H1 (cell line): Measurements from ENCODE around the gene ASB16. TPM values are rescaled to one million over a fixed set of nuclear protein-coding genes. Genes with fewer than 3 reads are reported as not detected.
A peak's percentile ranks its signal among the peaks of the same experiment; 100 is the strongest.

Experiments
- CTCF ChIA-PET: fragments of 300-600 bp; sonication (Branson Sonifier 250); formaldehyde crosslinking; loops from one replicate; lab custom pipeline; 2021; ENCODE audit not compliant: partially characterized antibody; lab: Charles Lee
- POLR2A ChIA-PET: fragments of 300-600 bp; sonication (Branson Sonifier 250); formaldehyde crosslinking; loops from one replicate; lab custom pipeline; 2021; ENCODE audit warnings: inconsistent platforms; ENCODE audit not compliant: partially characterized antibody; lab: Charles Lee
- DNase-seq, 2 experiments: peaks; one replicate each; pipeline versions ENCODE4 v3.0.0 to v3.0.0-alpha.2; 2010 to 2022; ENCODE audit warnings: low spot score in 2 of 2, low read depth in 1 of 2, mixed read lengths in 1 of 2
- FAIRE-seq: peaks from 2 replicates; lab custom pipeline; 2011; peaks lifted over from hg19 to GRCh38; lab: Jason Lieb, UNC
- H2AFZ ChIP-seq: 2 replicates; pipeline ENCODE4 v1.8.1; 2012; ENCODE audit warnings: low read length, inconsistent platforms
- H2AK5ac ChIP-seq: 2 replicates; pipeline ENCODE4 v1.6.1; 2013; ENCODE audit warnings: low read depth, low read length
- H2BK120ac ChIP-seq: replicated peaks from 2 replicates; pipeline ENCODE3; 2013; ENCODE audit warnings: low read depth, low read length, inconsistent platforms
- H2BK12ac ChIP-seq: 2 replicates; pipeline ENCODE4 v1.6.1; 2013; ENCODE audit warnings: low read depth, low read length
- H2BK15ac ChIP-seq: 2 replicates; pipeline ENCODE4 v1.6.1; 2013; ENCODE audit warnings: low read length
- H2BK20ac ChIP-seq: 2 replicates; pipeline ENCODE4 v1.6.1; 2013; ENCODE audit warnings: low read length
- H2BK5ac ChIP-seq: 2 replicates; pipeline ENCODE4 v1.6.1; 2013; ENCODE audit warnings: low read depth, low read length
- H3K14ac ChIP-seq: 2 replicates; pipeline ENCODE4 v1.6.1; 2013; ENCODE audit warnings: inconsistent platforms; ENCODE audit not compliant: insufficient read length
- H3K18ac ChIP-seq: 2 replicates; pipeline ENCODE4 v1.6.1; 2013; ENCODE audit warnings: low read length; ENCODE audit errors: extremely low read depth
- H3K23ac ChIP-seq: 2 replicates; pipeline ENCODE4 v1.6.1; 2013; ENCODE audit warnings: inconsistent platforms; ENCODE audit not compliant: insufficient read length
- H3K23me2 ChIP-seq: 2 replicates; pipeline ENCODE4 v1.6.1; 2013; ENCODE audit warnings: low read depth, low read length
- H3K27ac ChIP-seq: 2 replicates; pipeline ENCODE4 v1.6.1; 2011; ENCODE audit warnings: low read depth, low read length, inconsistent platforms
- H3K27me3 ChIP-seq, 4 experiments: replicated peaks in 1 of 4; 1 replicate in 1 of 4; 2 replicates in 3 of 4; pipeline versions ENCODE4 v1.6.1 to v1.8.1; 2011 to 2013; ENCODE audit warnings: low read length in 3 of 4, mild to moderate bottlenecking in 3 of 4, inconsistent platforms in 2 of 4, mixed read lengths in 2 of 4, moderate library complexity in 1 of 4; ENCODE audit not compliant: control insufficient read depth in 3 of 4, insufficient read depth in 3 of 4; ENCODE audit errors: extremely low read depth in 1 of 4
- H3K36me3 ChIP-seq, 4 experiments: 2 replicates each; pipeline versions ENCODE4 v1.6.1 to v1.8.1; 2011 to 2013; ENCODE audit warnings: mild to moderate bottlenecking in 4 of 4, low read length in 3 of 4, moderate library complexity in 2 of 4, control low read depth in 1 of 4, inconsistent platforms in 1 of 4; ENCODE audit not compliant: insufficient read depth in 4 of 4, control insufficient read depth in 2 of 4
- H3K4ac ChIP-seq: replicated peaks from 2 replicates; pipeline ENCODE3; 2013; ENCODE audit warnings: low read length, low read depth, mixed read lengths, inconsistent platforms; ENCODE audit not compliant: insufficient read length
- H3K4me1 ChIP-seq, 4 experiments: replicated peaks in 1 of 4; 1 replicate in 1 of 4; 2 replicates in 3 of 4; pipeline versions ENCODE4 v1.6.1 to v1.8.1; 2011 to 2013; ENCODE audit warnings: low read length in 3 of 4, inconsistent platforms in 2 of 4, mixed read lengths in 1 of 4; ENCODE audit not compliant: insufficient read depth in 4 of 4, control insufficient read depth in 3 of 4
- H3K4me2 ChIP-seq, 2 experiments: 2 replicates each; pipeline versions ENCODE4 v1.6.1 to v1.8.1; 2011 to 2013; ENCODE audit warnings: low read depth in 2 of 2, low read length in 2 of 2, control low read depth in 1 of 2, inconsistent platforms in 1 of 2, mild to moderate bottlenecking in 1 of 2; ENCODE audit not compliant: insufficient read depth in 1 of 2
- H3K4me3 ChIP-seq, 4 experiments: fragments of 200-600, 300-600 bp in 1 of 4; sonication (generic), shearing (Covaris generic), sonication (Bioruptor Twin) in 1 of 4; 2 replicates each; pipeline versions ENCODE4 v1.5.1 to v1.8.1; 2011 to 2016; ENCODE audit warnings: low read length in 4 of 4, low read depth in 3 of 4, control low read depth in 2 of 4, inconsistent platforms in 2 of 4, mild to moderate bottlenecking in 2 of 4, mixed read lengths in 1 of 4, moderate library complexity in 1 of 4; ENCODE audit not compliant: insufficient read depth in 2 of 4; ENCODE audit errors: extremely low read depth in 1 of 4
- H3K56ac ChIP-seq: replicated peaks from 2 replicates; pipeline ENCODE3; 2013; ENCODE audit warnings: low read depth, mild to moderate bottlenecking, mixed read lengths, low read length, inconsistent platforms; ENCODE audit not compliant: insufficient read length
- H3K79me1 ChIP-seq: 2 replicates; pipeline ENCODE4 v1.6.1; 2013; ENCODE audit warnings: low read depth, low read length, control low read depth
- H3K79me2 ChIP-seq, 2 experiments: 2 replicates each; pipeline versions ENCODE4 v1.6.1 to v1.8.1; 2012 to 2013; ENCODE audit warnings: low read length in 2 of 2, mild to moderate bottlenecking in 2 of 2, inconsistent platforms in 1 of 2; ENCODE audit not compliant: insufficient read depth in 2 of 2, control insufficient read depth in 1 of 2
- H3K9ac ChIP-seq, 4 experiments: replicated peaks in 1 of 4; 1 replicate in 1 of 4; 2 replicates in 3 of 4; pipeline versions ENCODE4 v1.6.1 to v1.8.1; 2011 to 2013; ENCODE audit warnings: low read depth in 3 of 4, low read length in 3 of 4, control low read depth in 2 of 4, mild to moderate bottlenecking in 2 of 4, moderate library complexity in 2 of 4, inconsistent platforms in 1 of 4; ENCODE audit errors: extremely low read depth in 1 of 4
- H3K9me3 ChIP-seq, 2 experiments: 2 replicates each; pipeline versions ENCODE4 v1.6.1 to v1.8.1; 2012 to 2013; ENCODE audit warnings: mild to moderate bottlenecking in 2 of 2, moderate library complexity in 2 of 2, control low read depth in 1 of 2, inconsistent platforms in 1 of 2, low read depth in 1 of 2, low read length in 1 of 2, mixed read lengths in 1 of 2; ENCODE audit not compliant: insufficient read depth in 2 of 2
- H4K20me1 ChIP-seq, 2 experiments: replicated peaks in 1 of 2; 2 replicates each; pipeline versions ENCODE3 to v1.8.1; 2011 to 2013; ENCODE audit warnings: inconsistent platforms in 2 of 2, low read length in 2 of 2, mild to moderate bottlenecking in 1 of 2; ENCODE audit not compliant: insufficient read depth in 2 of 2, control insufficient read depth in 1 of 2
- H4K5ac ChIP-seq: 2 replicates; pipeline ENCODE4 v1.6.1; 2013; ENCODE audit warnings: low read length, low read depth, mixed read lengths, inconsistent platforms; ENCODE audit not compliant: insufficient read length
- H4K8ac ChIP-seq: 2 replicates; pipeline ENCODE4 v1.8.0; 2013; ENCODE audit warnings: mild to moderate bottlenecking, moderate library complexity, low read length, inconsistent platforms; ENCODE audit not compliant: insufficient read depth; ENCODE audit errors: extremely low read depth
- H4K91ac ChIP-seq: replicated peaks from 2 replicates; pipeline ENCODE3; 2013; ENCODE audit warnings: low read length, mixed read lengths, inconsistent platforms; ENCODE audit not compliant: insufficient read length
- ASH2L ChIP-seq: fragments of 200-600, 300-600 bp; sonication (generic); IDR thresholded peaks from one replicate; pipeline ENCODE4 v1.7.1; 2017; ENCODE audit warnings: low read length
- BACH1 ChIP-seq: IDR thresholded peaks from 2 replicates; pipeline ENCODE4 v1.6.1; 2012; ENCODE audit warnings: low read length, improper control_type of control experiment
- CEBPB ChIP-seq: IDR thresholded peaks from 2 replicates; pipeline ENCODE4 v1.6.1; 2012; ENCODE audit warnings: low read depth, low read length
- CHD2 ChIP-seq: IDR thresholded peaks from 2 replicates; pipeline ENCODE4 v1.6.1; 2012; ENCODE audit warnings: low read length, improper control_type of control experiment
- EGR1 ChIP-seq: IDR thresholded peaks from 2 replicates; pipeline ENCODE4 v1.6.1; 2011; ENCODE audit warnings: low read depth, low read length, borderline replicate concordance
- EZH2 ChIP-seq: fragments of 200-600 bp; sonication (generic); IDR thresholded peaks from 2 replicates; pipeline ENCODE4 v1.7.1; 2012; ENCODE audit warnings: low read depth, mild to moderate bottlenecking, moderate library complexity, low read length, inconsistent platforms; ENCODE audit not compliant: severe bottlenecking
- JUN ChIP-seq: IDR thresholded peaks from 2 replicates; pipeline ENCODE4 v1.6.1; 2011; ENCODE audit warnings: low read depth, mild to moderate bottlenecking, improper control_type of control experiment, low read length
- KDM1A ChIP-seq: fragments of 200-600, 300-600 bp; sonication (generic); IDR thresholded peaks from 2 replicates; pipeline ENCODE4 v1.7.1; 2016; ENCODE audit warnings: mild to moderate bottlenecking, low read length, borderline replicate concordance
- RFX5 ChIP-seq: IDR thresholded peaks from 2 replicates; pipeline ENCODE4 v1.6.1; 2011; ENCODE audit warnings: low read depth, low read length, improper control_type of control experiment, borderline replicate concordance
- SP2 ChIP-seq: IDR thresholded peaks from 2 replicates; pipeline ENCODE4 v1.6.1; 2012; ENCODE audit warnings: mild to moderate bottlenecking, low read length, inconsistent platforms
- SUZ12 ChIP-seq: fragments of 200-600 bp; sonication (generic); IDR thresholded peaks from 2 replicates; pipeline ENCODE4 v1.6.1; 2012; ENCODE audit warnings: mild to moderate bottlenecking, inconsistent platforms, low read length, moderate library complexity, mixed read lengths
- WGBS, 2 experiments: shearing (Covaris generic) in 1 of 2; methylation state at CpG; one replicate each; pipeline versions ENCODE4 v1.1.6 to v1.1.7; 2013 to 2015; ENCODE audit warnings: low lambda C conversion rate in 2 of 2, mixed read lengths in 2 of 2, inconsistent platforms in 1 of 2, low coverage in 1 of 2, missing lambda C conversion rate in 1 of 2; ENCODE audit not compliant: insufficient replicate concordance in 2 of 2, insufficient coverage in 1 of 2, insufficient read length in 1 of 2; ENCODE audit errors: extremely low coverage in 1 of 2, missing lambda C conversion rate in 1 of 2; 5-methylcytosine and 5-hydroxymethylcytosine counted together
- polyA plus RNA-seq, 7 experiments: library from polyadenylated mRNA; depleted of rRNA in 3 of 7; stranded (reverse) in 5 of 7; unstranded in 2 of 7; fragments of >200 nt in 5 of 7; fragments of 200-250 nt in 2 of 7; gene quantifications; 1 replicate in 5 of 7; 2 replicates in 1 of 7; 4 replicates in 1 of 7; pipeline versions ENCODE4 v1.2.1 to v1.2.3, GENCODE V29; 2011 to 2013; ENCODE audit warnings: missing spikeins in 2 of 7, mixed read lengths in 2 of 7
- total RNA-seq: library from RNA; stranded (reverse); fragmentation: NEBNext Ultra II Directional; extraction: Animal tissue kit (Norgen Biotek cat#: 25700); gene quantifications from 2 replicates; pipeline ENCODE4 v1.2.1, GENCODE V29; 2021

ASB16 gene
- total and polyA plus RNA-seq, 2 of the 8 experiments (the other 6 are each of a cell fraction or from before 2014, with no cell fraction given), result 0.05 TPM; not detected in 1

GRCh38 chr17:44137891-44138709 is 32.4 kb upstream of the ASB16 start:
- Histone ChIP-seq H3K18ac (peak overlapping the region; percentile 84), H4K8ac (peak overlapping the region; percentile 85; the same call in 1 of the 2 replicates), H2BK20ac (peak overlapping the region; percentile 96; the same call in 1 of the 2 replicates), H3K79me2 (0 out of 4 replicates have a peak, but pooled peaks cover 0 to 7% of the 10 kb centered on the region in 2 experiments), H3K23ac (no peak overlapping the region), H3K23me2 (no peaks in the 10 kb centered on the region; the same call in 1 of the 2 replicates), H3K36me3 (no peaks in the 10 kb centered on the region), H3K27me3 (no peaks in the 10 kb centered on the region), H3K14ac (no peak overlapping the region), H3K56ac (no peak overlapping the region), H2BK120ac (peak overlapping the region; percentile 98), H2BK5ac (peak overlapping the region; percentile 92), H2BK15ac (peak overlapping the region; percentile 19; the same call in 1 of the 2 replicates), H3K9ac (no peak overlapping the region; a peak in 1 of 7 replicates), H3K4me3 (peak overlapping the region in 2 of 4 experiments; percentile 23 to 33; a peak in 4 of 8 replicates), H4K5ac (peak overlapping the region; percentile 74), H4K20me1 (no peaks in the 10 kb centered on the region), H3K4me2 (peak overlapping the region; percentile 58 to 68), H3K4me1 (peaks cover 9 to 17% (median 16%) of the 10 kb centered on the region in 4 experiments), H2AFZ (no peak overlapping the region), H3K9me3 (no peaks in the 10 kb centered on the region), H3K27ac (peak overlapping the region; percentile 44; the same call in 1 of the 2 replicates), H2AK5ac (peak overlapping the region; percentile 4; the same call in 1 of the 2 replicates), H3K4ac (peak overlapping the region; percentile 81), H4K91ac (peak overlapping the region; percentile 48), H2BK12ac (peak overlapping the region; percentile 98), H3K79me1 (no peaks in the 10 kb centered on the region)
- no peak for FAIRE-seq
- WGBS, 2 experiments, result 10% methylated on average over 20 of the region's 20 CpGs; no CpG with 5 or more reads in 1 of the 2 experiments
- CTCF ChIA-PET, result interaction anchor here (0.6 to 4.2 kb wide), 11 partner anchors 13 to 1116 kb away, joined by 3 to 19 read pairs (median 4); partner anchors contain the start of genes HDAC5 and VAT1
- POLR2A ChIA-PET, result interaction anchor here (0.9 to 1.5 kb wide), 7 partner anchors 9 to 36 kb away, joined by 3 to 4 read pairs (median 4); no protein-coding TSS in a partner anchor
- DNase-seq, result peak; percentile 66 to 75
- TF ChIP-seq SUZ12 (no peak), EZH2 (no peak), EGR1 (peak; percentile 47; the same call in 1 of the 2 replicates), SP2 (no peak), JUN (peak; percentile 73; the same call in 1 of the 2 replicates), KDM1A (no peak), CHD2 (no peak), ASH2L (no peak), RFX5 (no peak), CEBPB (no peak), BACH1 (peak; percentile 61; the same call in 1 of the 2 replicates)
